HG03139 (cell line): Measurements from ENCODE around the gene SMYD2.

Experiments
- ATAC-seq: cut with Tn5 transposase; IDR thresholded peaks from one replicate; pipeline ENCODE4 v1.9.1; 2021; ENCODE audit not compliant: unreplicated experiment

SMYD2 gene

DNA sequence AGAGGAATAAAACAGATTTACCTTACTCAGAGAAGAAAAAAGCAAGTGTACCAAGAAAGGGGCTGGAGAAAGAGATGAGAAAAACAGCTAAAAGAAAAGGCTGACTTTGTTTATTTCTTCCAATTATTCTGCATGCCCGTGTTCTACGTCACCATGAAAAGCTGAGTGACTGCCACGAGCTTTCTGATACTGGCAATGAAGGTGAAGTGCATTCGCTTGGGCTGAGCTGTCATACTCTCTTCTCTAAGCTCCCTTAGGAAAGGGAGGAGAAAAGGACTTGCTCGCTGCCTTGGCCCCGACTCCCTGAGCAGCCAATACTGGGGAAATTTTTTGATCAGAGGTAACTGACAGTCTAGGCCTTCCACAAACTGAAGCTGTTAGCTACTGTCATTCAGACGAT is 105.4 kb downstream of the SMYD2 start:
- no peak for ATAC-seq
